Stimulated activated CD4-positive, alpha-beta T cell treated with anti-CD3 and anti-CD28 coated beads, Interleukin-15, amount 100 ng/mL, for 24 hours (primary cell): ENCODE measurements around the gene CEMIP.

Source experiments
- DNase-seq: peaks from one replicate; pipeline ENCODE4 v3.0.0-alpha.2; 2020

Gene CEMIP

GRCh38 chr15:80789296-80789695 lies 10.1 kb downstream of the CEMIP start:
- DNase-seq: no peak

- DNase-seq: no peak
Measured at GRCh38 chr15:80789796-80790195, 10.6 kb downstream of the CEMIP start.

GRCh38 chr15:80790236-80790635 lies 11.1 kb downstream of the CEMIP start:
- no peak for DNase-seq

GRCh38 chr15:80791004-80791403 lies 11.8 kb downstream of the CEMIP start:
- DNase-seq: no peak

GRCh38 chr15:80796407-80796806 lies 17.2 kb downstream of the CEMIP start:
- DNase-seq: no peak

- DNase-seq: no peak
Measured at GRCh38 chr15:80798911-80799310, 19.7 kb downstream of the CEMIP start.

- no peak for DNase-seq
Measured at GRCh38 chr15:80800067-80800466, 20.9 kb downstream of the CEMIP start.

GRCh38 chr15:80801891-80802680 lies 22.9 kb downstream of the CEMIP start:
- no peak for DNase-seq

GRCh38 chr15:80803580-80804525 lies 24.7 kb downstream of the CEMIP start:
- DNase-seq: peak; percentile 65

- DNase-seq: peak; percentile 38
Measured at GRCh38 chr15:80804970-80805495, 25.9 kb downstream of the CEMIP start.

- DNase-seq: no peak
Measured at GRCh38 chr15:80811781-80812315, 32.7 kb downstream of the CEMIP start.

GRCh38 chr15:80815106-80815505 lies 35.9 kb downstream of the CEMIP start:
- no peak for DNase-seq

- no peak for DNase-seq
Measured at GRCh38 chr15:80816049-80816653, 37.0 kb downstream of the CEMIP start.

- no peak for DNase-seq
Measured at GRCh38 chr15:80816936-80817335, 37.8 kb downstream of the CEMIP start.

- DNase-seq: no peak
Measured at GRCh38 chr15:80817901-80818300, 38.7 kb downstream of the CEMIP start.

- no peak for DNase-seq
Measured at GRCh38 chr15:80819001-80819400, 39.8 kb downstream of the CEMIP start.

GRCh38 chr15:80820092-80820491 lies 40.9 kb downstream of the CEMIP start:
- DNase-seq: no peak

GRCh38 chr15:80822256-80822655 lies 43.1 kb downstream of the CEMIP start:
- no peak for DNase-seq

- DNase-seq: no peak
Measured at GRCh38 chr15:80822676-80823075, 43.5 kb downstream of the CEMIP start.

- DNase-seq: no peak
Measured at GRCh38 chr15:80823120-80823519, 44.0 kb downstream of the CEMIP start.

GRCh38 chr15:80823995-80824394 lies 44.8 kb downstream of the CEMIP start:
- DNase-seq: no peak

GRCh38 chr15:80825361-80826030 lies 46.3 kb downstream of the CEMIP start:
- no peak for DNase-seq
